HG03196 (cell line): ENCODE measurements around the gene VPS13C.

Experiments used
- ATAC-seq: cut with Tn5 transposase; IDR thresholded peaks from one replicate; pipeline ENCODE4 v1.9.1; 2021; ENCODE audit not compliant: unreplicated experiment

VPS13C gene

DNA sequence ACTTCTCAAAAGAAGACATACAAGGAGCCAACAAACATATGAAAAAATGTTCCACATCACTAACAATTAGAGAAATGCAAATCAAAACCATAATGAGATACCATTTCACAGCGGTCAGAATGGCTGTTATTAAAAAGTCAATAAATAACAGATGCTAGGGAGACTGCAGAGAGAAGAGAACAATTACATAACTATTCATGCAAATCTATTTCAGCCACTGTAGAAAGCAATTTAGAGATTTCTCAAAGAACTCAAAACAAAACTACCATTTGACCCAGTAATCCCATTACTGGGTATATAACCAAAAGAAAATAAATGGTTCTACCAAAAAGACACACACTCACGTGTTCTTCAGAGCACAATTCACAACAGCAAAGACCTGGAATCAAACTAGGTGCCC lies 116.3 kb downstream of the VPS13C start:
- ATAC-seq: no peak

DNA sequence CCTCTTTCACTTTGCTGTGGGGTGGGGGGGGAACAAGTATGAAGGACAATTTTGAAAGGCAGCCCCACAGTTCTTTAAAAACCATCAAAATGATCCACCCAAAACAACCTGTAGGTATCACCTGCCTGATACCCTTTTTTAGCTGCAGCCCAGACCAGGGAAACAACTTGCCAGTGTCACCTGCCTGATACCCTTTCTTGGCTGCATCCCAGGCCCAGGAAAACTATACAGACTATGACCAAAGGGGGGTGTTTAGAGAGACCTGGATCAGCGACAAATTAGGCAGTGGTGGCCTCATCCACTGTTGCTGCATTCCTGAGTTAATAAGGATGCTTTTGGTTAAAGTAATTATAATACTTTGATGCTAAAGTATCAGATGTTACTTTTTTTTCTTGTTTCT lies 122.0 kb downstream of the VPS13C start:
- no peak for ATAC-seq

DNA sequence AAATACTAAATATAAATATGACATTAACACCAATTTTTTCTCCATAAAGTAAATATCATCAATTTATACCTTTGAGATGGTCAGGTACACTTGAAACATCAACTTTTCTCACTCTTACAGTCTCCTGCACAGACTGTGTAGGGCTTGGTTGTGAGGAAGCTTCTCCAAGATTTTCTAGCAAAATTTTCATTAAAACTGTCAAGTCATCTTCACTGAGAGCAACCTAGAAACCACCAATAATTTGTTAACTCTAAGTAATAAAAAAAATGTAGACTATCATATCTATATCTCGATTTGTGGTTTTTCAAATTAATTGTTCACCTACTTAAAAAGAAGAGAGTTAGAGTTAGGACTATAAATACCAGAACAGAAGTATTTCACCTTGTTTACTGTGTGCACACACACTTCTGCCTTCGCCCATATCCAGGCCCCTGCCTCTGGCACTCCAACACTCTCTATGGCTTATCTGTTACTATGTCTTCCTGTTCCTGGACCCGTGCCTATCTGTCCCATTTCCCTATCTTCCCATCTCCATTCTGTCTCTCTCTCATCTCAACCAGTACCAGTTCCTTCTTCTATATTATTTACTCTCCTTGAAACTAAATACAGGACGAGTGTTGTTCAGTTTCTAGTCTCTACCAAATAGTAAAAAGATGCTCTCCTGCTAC lies 123.6 kb downstream of the VPS13C start:
- ATAC-seq: no peak

DNA sequence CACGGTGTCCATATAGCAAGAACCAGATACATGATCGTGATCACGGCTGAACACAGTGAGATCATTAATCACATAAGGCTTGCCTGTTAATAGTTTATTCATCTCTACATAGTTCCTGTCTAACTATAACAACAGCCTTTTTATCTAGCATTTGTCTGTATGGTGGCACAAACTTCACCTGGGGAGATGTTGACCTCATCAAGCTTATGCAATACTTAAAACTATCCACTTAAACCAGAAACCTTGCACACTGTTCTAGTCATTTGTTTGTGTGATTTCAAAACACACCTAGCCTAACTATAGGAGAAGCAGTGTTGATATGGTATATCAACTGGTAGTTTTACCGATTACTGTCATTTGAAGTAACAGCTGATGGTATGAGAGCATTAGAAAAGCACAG lies 124.8 kb downstream of the VPS13C start:
- no peak for ATAC-seq

DNA sequence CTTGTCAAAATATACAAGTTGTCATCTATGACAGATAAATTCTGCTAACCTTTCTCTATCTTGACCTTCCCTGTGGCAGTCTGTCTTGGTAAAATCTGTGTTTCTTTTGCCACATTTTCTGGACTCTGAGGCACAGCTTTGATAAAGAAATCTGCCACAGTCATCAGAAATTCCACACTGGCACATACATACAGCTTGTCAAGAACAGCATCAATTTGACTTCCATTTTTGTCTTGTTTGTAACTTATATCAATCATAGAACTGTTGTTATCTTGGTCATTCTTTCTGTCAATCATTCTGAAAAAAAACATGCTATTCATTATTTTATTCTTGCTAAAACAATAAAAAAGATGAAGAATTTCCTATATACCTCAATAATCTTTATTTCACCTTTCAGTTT lies 130.8 kb downstream of the VPS13C start:
- no peak for ATAC-seq

DNA sequence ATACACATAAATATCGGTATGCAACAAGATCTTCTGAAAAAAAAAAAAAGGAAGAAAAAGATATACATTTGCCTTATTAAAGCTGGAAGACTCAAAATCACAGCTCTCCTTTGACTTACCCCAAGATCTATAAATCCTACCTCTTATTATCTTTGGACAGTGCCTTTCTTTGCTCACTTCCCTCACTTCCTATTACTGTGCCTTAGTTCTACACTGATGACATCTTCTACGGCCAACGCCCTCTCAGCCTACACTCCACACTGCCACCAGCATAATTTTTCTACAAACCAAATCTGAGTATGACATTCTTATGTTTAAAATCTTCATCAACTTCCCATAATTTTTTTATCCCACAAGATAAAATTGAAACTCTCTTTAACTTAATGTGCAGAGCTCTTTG lies 137.1 kb downstream of the VPS13C start:
- no peak for ATAC-seq

DNA sequence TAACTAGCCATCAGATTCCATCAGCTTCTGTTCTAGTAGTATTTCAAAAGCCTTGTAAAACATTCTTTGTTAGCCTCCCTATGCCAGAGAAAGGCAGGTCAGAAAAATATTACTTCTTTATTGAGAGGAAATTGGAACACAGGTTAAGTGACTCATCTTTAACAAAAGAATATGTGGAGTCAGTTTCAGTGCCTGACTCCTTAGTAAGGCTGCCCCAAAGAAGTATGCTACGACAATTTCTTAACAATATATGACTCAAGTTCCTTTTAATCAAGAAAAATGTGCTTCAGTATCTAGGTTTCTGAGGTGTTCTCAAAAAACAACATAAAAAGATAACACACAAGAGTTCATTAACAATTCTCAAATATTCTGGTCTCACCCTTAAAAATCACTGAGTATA lies 139.2 kb downstream of the VPS13C start:
- ATAC-seq: no peak

DNA sequence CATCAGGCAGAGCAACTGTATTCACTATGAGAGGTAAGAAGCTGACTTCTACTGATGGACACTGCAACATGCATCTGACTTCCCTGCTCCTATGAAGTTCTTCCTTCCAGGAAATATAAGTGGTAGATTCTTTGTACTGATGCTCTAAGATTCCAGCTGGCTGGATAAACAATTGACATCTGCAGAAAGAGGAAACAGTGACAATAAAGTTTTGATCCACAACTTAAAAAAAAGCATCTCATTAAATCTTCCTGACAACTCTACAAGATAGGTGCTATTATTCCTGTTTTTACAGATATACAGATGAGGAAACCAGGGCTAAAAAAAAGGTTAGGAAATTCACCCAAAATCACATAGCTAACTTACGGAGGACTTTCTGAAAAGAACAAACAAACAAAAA lies 142.8 kb downstream of the VPS13C start:
- ATAC-seq: no peak

DNA sequence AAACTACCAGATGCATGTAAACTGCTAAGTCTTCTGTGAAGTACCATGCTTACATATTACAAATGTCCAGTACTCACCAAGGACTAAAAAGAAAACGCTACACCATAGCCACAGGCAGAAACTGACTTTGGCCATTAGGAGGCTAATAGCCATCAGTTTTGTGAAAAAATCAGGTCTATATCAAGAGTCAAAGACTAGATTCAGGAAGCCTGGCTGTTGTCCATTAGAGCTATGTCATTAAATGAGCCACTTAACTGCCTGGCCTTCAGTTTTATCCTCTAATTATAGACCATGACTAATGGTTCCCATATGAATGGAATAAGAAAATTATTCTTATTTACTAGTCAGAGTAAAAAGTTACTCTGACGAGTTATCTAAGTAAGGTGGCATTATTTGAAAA lies 144.1 kb downstream of the VPS13C start:
- ATAC-seq: no peak

DNA sequence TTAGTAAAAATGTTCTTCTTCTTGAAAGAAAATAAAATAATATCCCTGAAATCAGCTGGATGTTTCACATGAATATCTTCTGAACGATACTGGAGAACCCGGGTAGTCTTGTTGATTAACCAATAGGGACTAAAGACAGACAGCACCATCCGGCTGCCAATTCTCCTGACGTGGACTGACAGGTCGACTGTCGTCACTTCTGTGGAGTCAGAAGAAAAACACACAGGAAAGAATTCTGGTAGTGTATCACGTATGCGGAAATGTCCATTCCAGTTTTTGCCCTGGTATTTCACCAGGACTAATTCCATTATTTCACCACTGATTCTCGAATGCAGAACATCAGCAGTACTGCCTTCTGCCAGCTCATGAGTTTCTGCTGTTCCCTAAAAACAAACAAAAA lies 144.6 kb downstream of the VPS13C start:
- ATAC-seq: no peak

DNA sequence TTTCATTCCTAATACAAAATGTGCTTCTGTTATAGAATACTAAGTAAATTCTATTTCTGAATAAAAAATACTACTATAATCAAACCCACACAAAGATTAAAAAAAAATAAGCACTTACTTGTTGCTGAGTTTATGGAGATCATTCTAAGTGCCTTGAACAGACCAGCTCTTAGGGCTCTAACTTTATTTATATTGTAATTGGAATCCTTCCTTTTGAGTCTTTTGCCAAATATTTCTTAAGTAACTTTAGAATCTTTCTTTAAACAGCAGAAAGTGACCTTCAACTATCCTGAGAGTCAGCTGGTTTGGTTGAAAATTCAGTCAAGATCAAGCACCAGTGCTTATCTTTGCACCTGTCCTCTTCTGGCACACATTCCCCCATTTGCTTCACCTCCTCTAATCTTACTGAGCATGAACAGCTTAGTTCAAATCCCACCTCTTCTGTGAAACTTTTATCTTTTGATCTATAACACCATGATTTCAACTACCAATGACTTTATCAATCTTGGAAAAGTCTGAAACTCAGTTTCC lies 149.3 kb downstream of the VPS13C start:
- no peak for ATAC-seq

DNA sequence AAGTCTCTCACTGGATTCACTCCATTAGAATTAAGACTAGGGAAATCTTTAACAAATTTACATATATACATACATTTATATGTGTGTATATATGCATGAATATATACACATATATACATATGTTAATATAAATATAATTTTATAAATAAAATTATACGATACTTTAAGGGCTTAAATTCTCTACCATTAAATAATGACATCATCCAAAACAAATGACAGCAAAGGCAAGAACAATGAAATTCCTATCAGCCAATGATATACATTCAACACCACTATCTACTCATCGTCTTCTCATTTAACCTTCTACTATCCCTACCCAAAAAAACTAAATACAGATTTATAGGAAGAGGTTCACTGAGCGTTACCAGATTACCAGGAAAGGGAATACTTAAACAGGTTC lies 152.0 kb downstream of the VPS13C start:
- no peak for ATAC-seq

DNA sequence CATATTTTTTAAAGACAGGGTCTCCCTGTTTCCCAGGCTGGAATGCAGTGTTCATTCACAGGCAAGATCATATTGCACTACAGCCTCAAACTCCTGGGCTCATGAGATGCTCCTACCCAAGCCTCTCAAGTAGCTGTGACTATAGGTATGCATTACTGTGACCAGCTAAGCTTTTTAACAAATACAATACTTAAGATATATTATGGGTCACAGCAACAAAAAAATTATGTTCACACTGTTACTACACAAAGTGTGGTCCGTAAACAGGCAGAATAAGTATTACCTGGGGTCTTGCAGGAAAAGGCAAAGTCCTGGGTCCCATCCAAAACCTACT lies 152.5 kb downstream of the VPS13C start:
- no peak for ATAC-seq

DNA sequence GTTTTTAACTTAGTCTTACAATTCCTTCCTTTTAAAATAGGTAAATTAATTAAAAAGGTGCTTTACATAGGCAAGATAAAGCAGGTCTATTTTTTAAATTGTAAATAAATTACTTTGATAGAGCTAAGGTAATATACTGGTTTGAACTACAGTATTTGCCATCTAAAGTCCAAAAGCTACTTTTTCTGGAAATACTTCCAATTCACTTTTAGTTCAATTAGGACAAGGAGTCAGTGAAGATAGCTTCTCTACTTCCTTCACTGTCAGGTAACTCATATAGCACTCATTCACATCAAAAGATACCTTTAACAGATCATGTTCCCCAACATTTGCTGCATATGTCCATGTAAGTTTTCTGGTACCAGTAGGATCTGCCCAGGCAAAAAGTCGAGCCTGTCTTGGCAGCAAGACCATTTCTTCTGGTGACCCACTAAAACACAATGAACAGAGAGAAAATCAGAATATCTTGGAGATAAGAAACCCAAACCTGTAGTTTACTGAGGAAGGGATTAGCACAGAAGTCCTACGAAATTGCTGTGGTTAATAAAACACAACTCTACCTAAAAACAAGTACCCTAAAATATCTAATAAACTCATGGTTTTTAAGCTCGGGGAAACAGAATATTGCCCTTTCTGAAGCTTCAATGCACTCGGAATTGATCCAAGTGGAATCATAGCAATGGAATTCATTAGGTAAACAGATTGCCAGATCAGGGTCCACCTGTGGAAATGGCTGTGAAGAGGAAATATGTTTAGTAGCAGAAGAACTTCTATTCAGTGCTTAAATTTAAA lies 153.1 kb downstream of the VPS13C start:
- no peak for ATAC-seq

DNA sequence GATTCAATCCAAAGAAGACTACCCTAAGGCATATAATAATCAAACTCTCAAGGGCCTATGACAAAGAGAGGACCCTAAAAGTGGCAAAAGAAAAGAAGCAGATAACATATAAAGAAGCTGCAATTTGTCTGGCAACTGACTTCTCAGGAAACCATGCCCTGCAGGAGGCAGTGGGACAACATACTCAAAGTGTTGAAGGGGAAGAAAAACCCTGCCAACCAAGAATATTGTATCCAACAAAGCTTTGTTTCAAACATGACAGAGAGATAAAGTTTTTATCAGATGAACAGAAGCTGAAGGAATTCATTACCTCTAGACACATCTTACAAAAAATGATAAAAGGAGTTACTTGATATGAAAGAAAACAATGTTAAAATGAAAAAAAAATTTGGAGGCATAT lies 167.1 kb downstream of the VPS13C start:
- no peak for ATAC-seq

DNA sequence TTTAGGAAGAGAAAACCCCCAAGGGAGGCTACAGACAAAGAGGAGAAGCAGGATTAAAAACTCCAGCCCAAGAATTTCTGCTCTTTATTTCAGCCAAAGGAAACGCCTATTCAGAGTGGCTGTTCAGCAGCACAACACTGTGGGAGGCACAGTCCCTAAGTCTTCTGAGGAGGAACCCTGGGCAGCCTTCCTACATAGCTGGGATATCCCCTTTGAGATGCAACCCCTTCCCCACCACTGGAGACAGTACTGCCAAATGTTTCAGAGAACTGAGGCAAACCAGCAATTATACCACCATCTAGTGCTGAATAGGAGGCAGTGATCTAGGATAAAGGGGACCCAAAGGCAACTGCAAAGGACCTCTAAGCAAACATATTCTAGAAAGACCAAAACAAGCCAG lies 168.1 kb downstream of the VPS13C start:
- ATAC-seq: no peak

DNA sequence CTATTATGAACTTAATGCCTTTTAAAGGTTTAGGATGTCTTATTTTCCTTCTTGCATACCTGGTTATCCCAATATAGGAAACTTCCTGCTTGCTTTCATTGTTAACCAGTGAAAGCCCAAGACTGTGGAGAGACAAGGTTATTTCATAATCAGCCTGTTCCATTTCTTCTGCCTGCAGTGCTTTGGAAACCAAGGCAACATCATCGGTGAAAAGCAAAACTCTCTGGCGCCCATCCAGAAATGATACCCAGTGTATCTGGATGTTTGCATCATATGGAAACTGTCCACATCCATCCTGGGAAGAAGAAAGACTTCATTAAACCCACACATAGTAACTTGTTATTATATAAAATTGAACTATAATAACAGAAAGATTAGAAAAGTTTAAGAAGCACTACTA lies 170.1 kb downstream of the VPS13C start:
- ATAC-seq: no peak

DNA sequence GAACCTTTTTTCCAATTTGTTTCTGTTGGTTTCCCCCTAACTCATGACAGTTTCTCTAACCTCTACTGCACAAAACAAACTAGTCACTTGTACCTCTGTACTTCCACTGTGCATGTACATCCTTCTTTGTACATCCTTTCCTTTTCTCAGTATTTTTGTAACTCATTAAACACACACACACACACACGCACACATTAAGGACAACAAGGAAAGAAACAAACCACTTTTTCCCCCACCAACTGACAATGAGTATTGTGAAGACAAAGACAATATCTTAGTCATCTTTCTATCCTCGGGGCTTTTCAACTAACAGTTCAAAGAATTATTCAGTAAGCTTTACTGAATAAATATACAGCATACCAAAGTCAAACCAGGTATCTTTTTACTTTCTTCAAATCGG lies 170.5 kb downstream of the VPS13C start:
- ATAC-seq: no peak

DNA sequence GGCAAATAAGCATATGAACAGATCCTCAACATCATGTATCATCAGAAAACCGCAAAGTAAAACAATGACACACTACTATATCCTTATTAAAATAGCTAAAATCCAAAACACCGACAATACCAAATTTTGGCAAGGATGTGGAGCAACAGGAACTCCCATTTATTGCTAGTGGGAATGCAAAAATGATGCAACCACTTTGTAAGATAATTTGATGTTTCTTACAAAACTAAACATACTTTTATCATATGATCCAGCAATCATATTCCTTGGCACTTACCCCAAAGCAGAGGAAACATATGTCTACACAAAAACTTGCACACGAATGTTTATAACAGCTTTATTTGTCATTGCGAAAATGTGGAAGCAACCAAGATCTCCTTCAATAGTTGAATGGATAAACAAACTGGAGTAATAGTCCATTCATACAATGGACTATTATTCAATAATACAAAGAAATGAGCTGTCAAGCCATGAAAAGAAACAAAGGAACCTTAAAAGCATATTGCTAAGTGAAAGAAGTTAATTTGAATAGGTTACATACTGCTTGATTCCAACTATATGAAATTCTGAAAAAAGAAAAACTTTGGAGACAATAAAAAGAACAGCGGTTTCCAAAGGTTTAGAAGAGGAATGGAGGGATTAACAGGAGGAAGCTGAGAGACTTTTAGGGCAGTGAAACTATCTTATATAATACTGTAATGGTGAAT lies 172.0 kb downstream of the VPS13C start:
- no peak for ATAC-seq

DNA sequence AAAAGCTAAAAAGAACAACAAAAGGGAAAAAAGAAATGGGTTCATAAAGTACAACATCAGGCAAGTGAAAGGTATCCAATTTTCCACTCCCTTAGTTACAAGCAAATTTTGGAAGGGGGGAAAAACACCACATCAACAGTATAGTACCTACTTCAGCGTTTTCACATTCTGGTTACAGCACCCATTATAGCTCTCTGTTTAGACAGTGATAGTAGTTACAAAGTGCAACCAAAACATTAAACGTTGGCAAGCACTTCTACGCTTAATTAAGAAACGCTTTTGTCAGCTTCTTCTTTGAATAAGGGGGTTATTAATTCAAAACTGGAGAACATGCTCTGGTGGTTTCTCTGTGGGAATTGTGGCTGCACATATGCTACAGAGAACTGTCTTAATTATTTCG lies 180.2 kb downstream of the VPS13C start:
- ATAC-seq: no peak

DNA sequence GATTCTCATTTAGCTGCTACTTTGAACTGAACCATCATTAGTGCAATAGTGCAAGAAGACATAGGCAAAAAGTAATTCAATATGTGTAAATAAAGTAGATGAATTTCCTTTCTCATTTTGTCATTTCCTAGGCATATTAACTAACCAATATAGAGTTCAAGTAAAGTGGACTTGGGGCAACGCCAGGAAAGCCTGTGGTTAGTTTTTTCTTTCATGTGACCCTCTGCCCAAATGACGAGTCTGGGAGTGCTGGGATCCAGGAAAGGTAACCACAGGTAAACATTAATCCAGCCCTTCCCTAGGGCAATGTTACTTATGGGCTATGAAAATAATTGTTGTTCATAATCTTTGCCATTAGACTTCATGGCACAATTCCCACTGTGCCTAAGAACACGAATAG lies 181.0 kb downstream of the VPS13C start:
- no peak for ATAC-seq

DNA sequence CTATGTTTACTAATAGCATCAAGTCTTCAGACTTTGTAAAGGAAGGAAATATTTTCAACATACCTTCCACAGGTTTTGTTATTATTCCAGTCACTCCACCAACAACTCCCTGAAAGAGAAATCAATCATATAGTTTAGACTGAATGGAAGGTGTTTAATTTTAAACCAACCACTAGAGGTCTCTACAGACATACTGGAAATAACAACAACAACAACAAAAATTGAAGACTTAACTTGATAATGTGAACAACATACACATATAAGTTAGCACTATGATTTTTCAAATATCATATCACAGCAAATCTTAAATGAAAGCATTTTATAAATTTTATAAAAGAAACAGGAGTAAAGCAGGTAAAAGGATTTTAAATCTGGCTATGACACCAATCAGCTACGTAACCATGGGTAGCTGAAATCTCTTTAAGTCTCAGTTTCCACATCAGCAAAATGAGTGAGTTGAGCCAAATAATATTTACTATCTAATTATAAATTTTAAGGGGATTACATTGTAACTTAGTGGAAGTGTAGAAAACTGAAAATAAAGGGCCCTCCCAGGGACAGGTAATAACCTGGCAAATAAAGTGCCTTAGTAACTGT lies 188.2 kb downstream of the VPS13C start:
- no peak for ATAC-seq
